Activated CD4-positive, alpha-beta T cell treated with anti-CD3 and anti-CD28 coated beads, Interleukin-10, Interleukin-2, amounts not matched to agents 100 ng/mL and 50 ng/mL, durations not matched to agents 16 hours and 8 hours (primary cell): ENCODE measurements around the gene ODC1.
A peak's percentile ranks its signal among the peaks of the same experiment; 100 is the strongest.

ENCODE experiments used
- DNase-seq: peaks from one replicate; pipeline ENCODE4 v3.0.0-alpha.2; 2020

Gene ODC1

GRCh38 chr2:10412380-10412779 lies 35.7 kb downstream of the ODC1 start:
- DNase-seq, result peak; percentile 75

GRCh38 chr2:10411557-10411956 lies 36.6 kb downstream of the ODC1 start:
- DNase-seq, result no peak

GRCh38 chr2:10410823-10411437 lies 37.2 kb downstream of the ODC1 start:
- no peak for DNase-seq

- peak; percentile 42 for DNase-seq
Observed at GRCh38 chr2:10410001-10410822, 37.9 kb downstream of the ODC1 start.

GRCh38 chr2:10408649-10409579 lies 39.2 kb downstream of the ODC1 start:
- DNase-seq, result peak; percentile 90

- peak; percentile 91 for DNase-seq
Observed at GRCh38 chr2:10407841-10408648, 40.1 kb downstream of the ODC1 start.

- no peak for DNase-seq
Observed at GRCh38 chr2:10407432-10407831, 40.7 kb downstream of the ODC1 start.

GRCh38 chr2:10406491-10407188 lies 41.5 kb downstream of the ODC1 start:
- DNase-seq, result no peak

GRCh38 chr2:10406016-10406415 lies 42.1 kb downstream of the ODC1 start:
- DNase-seq, result no peak

GRCh38 chr2:10405448-10405847 lies 42.7 kb downstream of the ODC1 start:
- DNase-seq, result no peak

- no peak for DNase-seq
Observed at GRCh38 chr2:10404324-10405143, 43.6 kb downstream of the ODC1 start.

GRCh38 chr2:10402653-10403215 lies 45.4 kb downstream of the ODC1 start:
- DNase-seq, result no peak

- no peak for DNase-seq
Observed at GRCh38 chr2:10402062-10402585, 46.0 kb downstream of the ODC1 start.

- no peak for DNase-seq
Observed at GRCh38 chr2:10400978-10401951, 46.9 kb downstream of the ODC1 start.

- peak; percentile 71 for DNase-seq
Observed at GRCh38 chr2:10400568-10400977, 47.6 kb downstream of the ODC1 start.

GRCh38 chr2:10400002-10400401 lies 48.1 kb downstream of the ODC1 start:
- DNase-seq, result no peak

- no peak for DNase-seq
Observed at GRCh38 chr2:10399358-10399757, 48.8 kb downstream of the ODC1 start.

- DNase-seq, result no peak
Observed at GRCh38 chr2:10398496-10398895, 49.6 kb downstream of the ODC1 start.

- DNase-seq, result no peak
Observed at GRCh38 chr2:10397878-10398277, 50.2 kb downstream of the ODC1 start.
